ENCODE results near the gene ABCF2.
A peak's percentile ranks its signal among the peaks of the same experiment; 100 is the strongest.

The ABCF2 gene

DNA sequence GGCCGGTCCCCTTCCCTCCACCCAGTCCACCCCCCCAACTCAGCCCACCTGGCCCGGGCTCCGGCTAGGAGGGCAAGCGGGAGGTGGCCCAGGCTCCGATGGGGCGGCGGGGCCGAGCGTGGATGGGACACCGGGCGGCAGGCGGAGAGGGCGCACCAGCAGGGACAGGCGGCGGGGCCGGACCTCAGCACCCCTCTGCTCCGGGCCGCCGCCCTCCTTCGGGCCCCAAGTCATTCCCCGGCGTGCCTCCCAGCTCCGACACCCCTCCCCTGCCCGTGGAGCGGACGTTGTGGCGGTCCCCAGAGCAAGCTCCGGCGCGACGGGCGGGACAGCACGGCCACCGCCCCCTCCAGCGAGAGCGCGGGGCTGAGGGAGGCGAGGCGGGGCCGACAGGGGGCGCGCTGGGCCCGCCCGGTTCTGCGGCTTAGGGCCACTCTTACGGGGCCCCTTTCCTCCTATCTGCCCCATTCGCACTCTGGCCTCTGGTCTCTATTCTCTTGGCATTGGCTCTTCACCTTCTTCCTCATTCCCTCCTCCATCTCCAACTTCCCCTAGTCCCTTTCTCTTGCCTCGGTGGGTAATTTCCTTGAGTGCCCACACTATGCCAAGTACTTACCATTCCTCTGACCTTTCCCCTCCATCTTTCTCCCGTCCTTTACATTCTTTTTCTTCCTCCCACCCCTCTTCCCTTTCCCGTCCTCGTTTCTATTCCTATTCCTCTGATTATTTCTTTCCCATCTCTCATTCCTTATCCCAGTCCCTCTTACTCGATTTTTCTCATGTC lies 58.8 kb downstream of the ABCF2 start:
- DNase-seq = peak; percentile 60

DNA sequence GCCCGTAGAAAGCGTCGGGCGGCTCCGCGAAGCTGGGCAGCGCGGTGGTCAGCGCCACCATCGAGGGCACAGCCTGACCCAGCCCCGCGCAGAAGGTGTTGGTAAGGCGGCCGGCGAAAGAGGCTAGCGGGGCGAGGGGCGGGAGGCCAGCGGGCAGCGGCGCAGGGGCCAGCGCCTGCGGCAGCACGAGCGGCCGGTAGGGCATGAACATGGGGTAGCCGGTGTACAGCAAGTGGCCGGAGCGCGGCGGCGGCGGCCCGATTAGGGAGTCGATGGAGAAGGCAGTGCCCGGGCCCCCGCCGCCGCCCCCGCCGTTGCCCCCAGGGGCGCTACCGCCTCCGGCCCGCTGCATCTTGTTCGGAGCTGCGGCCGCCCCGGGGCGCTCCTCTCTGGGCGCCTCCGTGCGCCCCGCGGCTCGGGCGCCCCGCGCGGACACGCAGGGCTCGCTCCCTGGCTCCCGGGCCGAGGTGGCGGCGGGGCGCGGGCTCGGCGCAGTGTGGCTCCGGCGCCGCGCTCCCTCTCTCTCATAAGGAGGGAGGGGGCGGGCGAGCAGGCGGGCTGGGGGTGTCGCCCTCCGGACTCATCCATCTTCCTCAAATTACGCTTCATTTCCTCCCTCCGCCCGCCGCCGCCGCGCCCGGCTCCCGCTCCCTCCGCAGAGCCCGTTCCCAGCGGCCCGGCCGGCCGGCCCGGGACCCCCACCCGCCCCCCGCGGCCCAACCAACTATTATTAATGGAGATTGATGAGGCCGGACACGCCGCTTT lies 59.6 kb downstream of the ABCF2 start, which contains the start of gene GBX1:
GBX1 (minus strand) TSS at position 498 of the 765 bp plus-strand sequence; CDS start at position 352, 146 bp downstream.
- DNase-seq = peak; percentile 20

DNA sequence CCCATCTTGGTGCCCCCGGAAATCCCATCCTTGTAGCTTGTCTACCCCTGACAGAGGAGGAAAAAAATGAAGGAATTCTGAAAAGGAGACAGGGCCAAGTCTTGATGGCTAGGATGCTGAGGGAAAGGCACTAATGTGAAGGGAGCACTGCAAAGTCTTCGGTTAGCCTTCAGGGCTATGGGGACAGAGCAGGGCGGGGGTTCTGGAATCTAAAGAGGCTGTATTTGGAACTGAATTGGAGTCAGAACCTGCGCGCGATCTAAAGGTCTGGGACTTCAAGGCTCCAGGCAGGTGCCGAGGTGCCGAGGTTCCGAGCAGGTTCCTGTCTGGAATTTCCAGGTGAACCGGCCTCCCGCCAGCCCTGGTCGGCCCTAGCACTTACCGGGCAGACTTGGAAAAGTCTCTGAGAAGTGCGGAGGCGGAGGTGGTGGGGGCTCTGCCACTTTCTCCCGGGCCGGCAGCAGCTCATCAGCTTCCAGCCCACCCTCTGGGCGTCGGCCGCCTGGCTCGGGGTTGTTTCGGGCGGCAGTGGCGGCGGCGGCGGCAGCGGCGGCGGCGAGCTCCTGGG lies 60.3 kb downstream of the ABCF2 start:
- no peak for DNase-seq

Data from activated CD4-positive, alpha-beta T cell treated with anti-CD3 and anti-CD28 coated beads, Interleukin-2, amount 50 U/mL, for 1 hour (primary cell).